GM19463 (cell line): Measurements from ENCODE around the gene TMEM25.
"Not testable (repeated sequence)": the region's sequence is repeated elsewhere in the genome, so short reads cannot be mapped to it uniquely, and the experiment has no call there.

Experiments used
- ATAC-seq: cut with Tn5 transposase; IDR thresholded peaks from one replicate; pipeline ENCODE4 v1.9.1; 2021; ENCODE audit warnings: mild to moderate bottlenecking, moderate library complexity; ENCODE audit not compliant: unreplicated experiment

The TMEM25 gene

DNA sequence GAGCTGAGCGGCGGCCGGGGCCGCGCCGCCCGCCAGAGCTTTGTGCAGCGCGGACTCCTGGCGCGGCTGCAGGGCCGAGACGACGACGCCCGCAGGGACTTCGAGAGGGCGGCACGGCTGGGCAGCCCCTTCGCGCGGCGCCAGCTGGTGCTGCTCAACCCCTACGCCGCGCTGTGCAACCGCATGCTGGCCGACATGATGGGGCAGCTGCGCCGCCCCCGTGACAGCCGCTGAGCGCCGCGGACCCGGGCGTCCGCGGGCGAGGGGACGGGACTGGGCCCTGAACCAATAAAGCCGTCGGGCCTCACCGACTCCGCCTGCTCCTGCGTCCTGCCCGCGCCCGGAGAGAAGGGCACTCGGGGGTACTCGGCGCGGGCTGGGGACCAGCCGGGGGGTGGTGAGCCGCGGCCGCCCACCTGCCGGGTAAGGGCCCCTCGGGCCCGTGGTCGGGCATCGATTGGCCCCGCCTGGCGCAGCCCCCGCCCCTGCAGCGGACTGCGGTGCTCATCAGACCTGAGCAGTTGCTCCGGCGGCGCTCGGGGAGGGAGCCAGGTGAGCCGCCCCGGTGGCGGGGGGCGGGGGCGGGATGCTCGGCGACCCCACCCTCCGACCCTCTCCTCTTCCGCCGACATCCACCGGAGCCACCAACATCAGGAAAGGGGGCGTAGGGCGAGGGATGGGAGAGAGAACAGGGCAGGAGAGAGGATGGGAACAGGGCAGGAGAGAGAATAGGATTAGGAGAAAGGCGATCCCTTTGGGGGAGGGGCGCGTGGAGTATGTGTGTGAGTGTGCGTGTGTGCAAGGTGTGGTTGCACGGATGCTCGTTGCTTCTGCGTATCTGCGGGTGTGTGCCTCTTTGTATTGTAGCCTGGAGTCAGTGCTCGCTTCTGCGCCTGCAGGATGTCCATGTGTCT, at the start of gene TMEM25:
TSS of gene TMEM25 (plus strand) at position 510 of the 914 bp plus-strand sequence. CDS start 610 bp downstream, outside the sequence.
- ATAC-seq, result peak; percentile 68

- not testable (repeated sequence) for ATAC-seq
Measured at GRCh38 chr11:118481238-118481637, 49.8 kb upstream of the TMEM25 start.

GRCh38 chr11:118484405-118484804, 46.6 kb upstream of the TMEM25 start:
- ATAC-seq, result no peak

DNA sequence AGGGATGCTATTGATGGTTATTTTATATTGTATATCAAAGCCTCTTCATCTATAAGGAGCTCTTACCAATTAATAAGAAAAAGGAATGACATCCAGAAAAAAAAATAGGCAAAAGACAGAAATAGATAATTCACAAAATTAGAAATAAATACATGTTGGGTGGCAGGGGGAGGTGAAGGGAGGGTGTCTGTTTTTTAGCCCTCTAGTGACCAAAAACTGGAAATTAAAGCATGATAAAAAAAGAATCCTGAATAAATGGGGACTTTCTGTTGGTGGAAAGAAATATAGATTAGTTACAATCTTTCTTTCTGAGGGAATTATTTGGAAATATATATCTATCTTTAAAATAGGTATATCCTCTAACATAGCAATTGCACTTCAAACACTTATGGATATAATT, 45.7 kb upstream of the TMEM25 start:
- no peak for ATAC-seq

DNA sequence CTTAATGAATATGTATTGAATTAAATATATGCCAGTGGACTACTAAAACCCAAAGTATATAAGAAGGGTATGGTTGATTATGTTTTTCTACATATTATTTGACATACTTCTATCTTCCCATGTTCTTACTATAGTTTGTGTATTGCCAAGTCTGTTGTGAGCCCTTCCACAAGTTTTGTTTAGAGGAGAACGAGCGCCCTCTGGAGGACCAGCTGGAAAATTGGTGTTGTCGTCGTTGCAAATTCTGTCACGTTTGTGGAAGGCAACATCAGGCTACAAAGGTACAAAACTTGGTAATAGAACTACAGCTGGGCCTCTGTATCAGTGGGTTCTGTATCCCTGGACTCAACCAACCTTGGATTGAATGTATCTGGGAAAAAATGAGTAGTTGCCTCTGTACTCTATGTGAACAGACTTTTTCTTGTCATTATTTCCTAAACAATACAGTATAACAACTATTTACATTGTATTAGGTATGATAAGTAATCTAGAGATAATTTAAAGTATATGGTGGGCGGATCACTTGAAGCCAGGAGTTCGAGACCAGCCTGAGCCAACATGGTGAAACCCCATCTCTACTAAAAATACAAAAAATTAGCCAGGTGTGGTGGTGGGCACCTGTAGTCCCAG, 42.4 kb upstream of the TMEM25 start:
- no peak for ATAC-seq

GRCh38 chr11:118491041-118491440, 40.0 kb upstream of the TMEM25 start:
- no peak for ATAC-seq

DNA sequence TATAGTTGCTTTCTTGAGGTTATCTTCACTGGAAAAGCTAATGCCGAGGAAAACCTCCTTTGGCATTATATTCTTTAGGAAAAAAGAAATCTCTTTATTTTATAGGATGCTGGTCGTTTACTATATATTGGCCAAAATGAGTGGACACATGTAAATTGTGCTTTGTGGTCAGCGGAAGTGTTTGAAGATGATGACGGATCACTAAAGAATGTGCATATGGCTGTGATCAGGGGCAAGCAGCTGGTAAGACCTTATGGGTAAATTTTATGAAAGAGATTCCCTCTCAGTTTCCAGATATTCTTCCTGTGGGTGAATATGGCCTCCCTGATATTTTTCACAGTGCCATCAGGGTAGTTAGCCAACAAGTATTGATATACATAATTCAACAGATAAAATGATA, 33.2 kb upstream of the TMEM25 start:
- no peak for ATAC-seq

GRCh38 chr11:118503216-118503615, 27.8 kb upstream of the TMEM25 start:
- ATAC-seq, result no peak

DNA sequence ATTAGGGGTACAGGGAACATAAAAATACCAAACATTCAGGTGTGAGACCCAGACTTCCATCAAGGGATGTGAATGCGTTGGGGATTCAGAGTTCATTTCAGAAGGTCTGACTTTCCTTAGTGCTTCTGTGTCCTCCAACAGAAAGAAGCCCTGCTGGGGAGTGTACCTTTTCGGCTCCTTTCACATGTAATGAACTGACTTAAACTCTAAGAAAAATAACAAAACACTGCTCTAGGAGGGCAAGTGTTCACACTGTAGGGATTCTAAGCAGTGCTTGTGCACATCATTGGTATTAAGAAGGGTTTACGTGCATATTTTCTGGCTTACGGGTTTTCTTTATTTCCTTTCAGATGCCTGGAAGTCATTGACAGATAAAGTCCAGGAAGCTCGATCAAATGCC, 19.4 kb upstream of the TMEM25 start:
- no peak for ATAC-seq

GRCh38 chr11:118514103-118514502, 16.9 kb upstream of the TMEM25 start:
- ATAC-seq, result no peak

GRCh38 chr11:118519549-118519948, 11.4 kb upstream of the TMEM25 start:
- ATAC-seq, result no peak

GRCh38 chr11:118521892-118522311, 9.1 kb upstream of the TMEM25 start:
- ATAC-seq, result no peak

DNA sequence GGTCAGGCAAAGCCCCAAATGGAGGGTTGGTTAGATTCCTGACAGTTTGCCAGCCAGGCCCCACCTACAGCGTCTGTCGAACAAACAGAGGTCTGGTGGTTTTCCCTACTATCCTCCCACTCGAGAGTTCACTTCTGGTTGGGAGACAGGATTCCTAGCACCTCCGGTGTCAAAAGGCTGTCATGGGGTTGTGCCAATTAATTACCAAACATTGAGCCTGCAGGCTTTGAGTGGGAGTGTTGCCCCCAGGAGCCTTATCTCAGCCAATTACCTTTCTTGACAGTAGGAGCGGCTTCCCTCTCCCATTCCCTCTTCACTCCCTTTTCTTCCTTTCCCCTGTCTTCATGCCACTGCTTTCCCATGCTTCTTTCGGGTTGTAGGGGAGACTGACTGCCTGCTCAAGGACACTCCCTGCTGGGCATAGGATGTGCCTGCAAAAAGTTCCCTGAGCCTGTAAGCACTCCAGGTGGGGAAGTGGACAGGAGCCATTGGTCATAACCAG, 8.4 kb upstream of the TMEM25 start:
- ATAC-seq, result no peak

DNA sequence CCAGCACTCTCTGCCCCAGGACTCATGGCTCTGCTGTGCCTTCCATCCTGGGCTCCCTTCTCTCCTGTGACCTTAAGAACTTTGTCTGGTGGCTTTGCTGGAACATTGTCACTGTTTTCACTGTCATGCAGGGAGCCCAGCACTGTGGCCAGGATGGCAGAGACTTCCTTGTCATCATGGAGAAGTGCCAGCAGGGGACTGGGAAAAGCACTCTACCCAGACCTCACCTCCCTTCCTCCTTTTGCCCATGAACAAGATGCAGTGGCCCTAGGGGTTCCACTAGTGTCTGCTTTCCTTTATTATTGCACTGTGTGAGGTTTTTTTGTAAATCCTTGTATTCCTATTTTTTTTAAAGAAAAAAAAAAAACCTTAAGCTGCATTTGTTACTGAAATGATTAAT, 6.6 kb upstream of the TMEM25 start:
- ATAC-seq, result no peak

- no peak for ATAC-seq
Measured at GRCh38 chr11:118524757-118525470, 6.1 kb upstream of the TMEM25 start.

DNA sequence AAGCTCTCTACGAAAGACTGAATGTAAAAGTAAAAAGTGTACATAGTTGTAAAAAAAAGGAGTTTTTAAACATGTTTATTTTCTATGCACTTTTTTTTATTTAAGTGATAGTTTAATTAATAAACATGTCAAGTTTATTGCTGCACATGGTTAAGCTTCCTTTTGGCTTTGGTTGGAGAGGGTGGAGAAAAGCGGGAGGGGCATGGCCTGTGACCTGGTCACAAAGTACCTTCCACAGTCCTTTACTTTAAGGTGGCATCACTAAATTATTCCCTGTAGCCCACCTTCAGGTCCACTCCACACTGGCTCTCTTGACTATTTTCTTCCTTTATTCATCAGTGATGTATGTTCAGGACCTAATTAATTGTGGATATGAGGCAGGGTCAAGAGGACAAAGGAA, 4.3 kb upstream of the TMEM25 start:
- no peak for ATAC-seq

- no peak for ATAC-seq
Measured at GRCh38 chr11:118527109-118527508, 3.9 kb upstream of the TMEM25 start, which contains the start of gene TTC36. Gene TTC36, plus strand, starts transcription at chr11:118527474. Its CDS starts 21 bp downstream, at chr11:118527495.

DNA sequence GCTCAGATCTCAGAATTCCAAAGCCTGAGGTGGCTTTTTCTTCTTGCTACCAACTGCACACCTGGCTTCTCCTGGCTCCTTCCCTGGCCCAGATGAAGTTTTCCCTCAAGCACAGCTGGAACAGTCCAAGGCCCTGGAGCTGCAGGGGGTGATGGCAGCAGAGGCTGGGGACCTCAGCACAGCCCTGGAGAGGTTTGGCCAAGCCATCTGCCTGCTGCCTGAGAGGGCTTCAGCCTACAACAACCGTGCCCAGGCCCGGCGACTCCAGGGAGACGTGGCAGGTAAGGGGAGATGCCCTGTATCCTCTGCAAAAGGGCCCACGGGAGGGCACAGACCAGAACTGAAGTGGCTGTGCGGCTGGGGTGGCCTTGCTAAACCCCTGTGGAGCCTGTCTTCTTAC, 2.5 kb upstream of the TMEM25 start:
- no peak for ATAC-seq

GRCh38 chr11:118529584-118530175, 1.3 kb upstream of the TMEM25 start:
- no peak for ATAC-seq

- no peak for ATAC-seq
Measured at GRCh38 chr11:118530180-118530682, 761 bp upstream of the TMEM25 start.
